ENCODE data around the gene DIPK1A. TPM values are rescaled to one million over a fixed set of nuclear protein-coding genes. Genes with fewer than 3 reads are reported as not detected.

Gene DIPK1A
- total RNA-seq, 1 donor from 2014 or later: 8.4 TPM

DNA sequence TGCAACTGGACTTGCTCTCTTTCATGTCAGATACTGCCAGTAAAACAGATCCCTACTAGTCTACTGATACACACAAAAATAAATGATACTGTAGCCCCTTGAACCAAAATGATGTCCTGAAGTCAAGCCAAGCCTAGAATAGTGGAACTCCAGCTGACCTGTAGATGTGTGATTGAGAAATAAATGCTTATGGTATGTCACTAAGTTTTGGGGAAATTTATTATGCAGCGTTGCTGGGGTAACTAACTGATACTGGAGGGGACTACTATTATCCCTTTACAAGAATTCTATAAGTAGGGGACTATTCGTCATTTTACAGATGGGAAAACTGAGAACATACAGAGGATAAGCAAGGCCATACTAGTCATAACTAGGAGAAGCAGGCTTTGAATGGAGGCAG, 73.8 kb downstream of the DIPK1A start:
- peaks cover 4% of the 10 kb centered on the region for H3K4me1 Mint-ChIP-seq (ENCODE audit: low read depth, unreplicated experiment)
- H3K4me2 ChIP-seq (ENCODE audit: low read length): no peak overlapping the region
- no peak for FAIRE-seq
- H3K79me2 ChIP-seq (ENCODE audit: insufficient read depth, low read length): no peaks in the 10 kb centered on the region
- H3K9me3 Mint-ChIP-seq (ENCODE audit: unreplicated experiment): peaks cover 8% of the 10 kb centered on the region
- H3K36me3 Mint-ChIP-seq (ENCODE audit: low read depth, unreplicated experiment): peaks cover 2% of the 10 kb centered on the region
- no peak overlapping the region for H3K4me3 Mint-ChIP-seq (ENCODE audit: unreplicated experiment)
- no peaks in the 10 kb centered on the region for H3K9me3 ChIP-seq (ENCODE audit: insufficient read depth, low read depth, low read length)
- H3K27ac Mint-ChIP-seq (ENCODE audit: unreplicated experiment): no peak overlapping the region
- DNase-seq (ENCODE audit: low read depth): no peak
- H3K27me3 Mint-ChIP-seq (ENCODE audit: low read depth, unreplicated experiment): no peaks in the 10 kb centered on the region
- no peak overlapping the region for H3K4me3 ChIP-seq (ENCODE audit: insufficient read depth, low read depth, low read length)
- H3K27ac ChIP-seq (ENCODE audit: low read depth, low read length): no peak overlapping the region
- H3K4me1 ChIP-seq (ENCODE audit: insufficient read depth, low read length): no peaks in the 10 kb centered on the region
- H2AFZ ChIP-seq (ENCODE audit: low read depth, low read length): no peak overlapping the region
- H3K9ac ChIP-seq (ENCODE audit: low read length): no peak overlapping the region
- H4K20me1 ChIP-seq (ENCODE audit: insufficient read depth, low read length): no peaks in the 10 kb centered on the region
- no peaks in the 10 kb centered on the region for H3K27me3 ChIP-seq (ENCODE audit: insufficient read depth, low read length)
- H3K36me3 ChIP-seq (ENCODE audit: insufficient read depth, low read length): no peaks in the 10 kb centered on the region
- TF ChIP-seq, protein P1, sequence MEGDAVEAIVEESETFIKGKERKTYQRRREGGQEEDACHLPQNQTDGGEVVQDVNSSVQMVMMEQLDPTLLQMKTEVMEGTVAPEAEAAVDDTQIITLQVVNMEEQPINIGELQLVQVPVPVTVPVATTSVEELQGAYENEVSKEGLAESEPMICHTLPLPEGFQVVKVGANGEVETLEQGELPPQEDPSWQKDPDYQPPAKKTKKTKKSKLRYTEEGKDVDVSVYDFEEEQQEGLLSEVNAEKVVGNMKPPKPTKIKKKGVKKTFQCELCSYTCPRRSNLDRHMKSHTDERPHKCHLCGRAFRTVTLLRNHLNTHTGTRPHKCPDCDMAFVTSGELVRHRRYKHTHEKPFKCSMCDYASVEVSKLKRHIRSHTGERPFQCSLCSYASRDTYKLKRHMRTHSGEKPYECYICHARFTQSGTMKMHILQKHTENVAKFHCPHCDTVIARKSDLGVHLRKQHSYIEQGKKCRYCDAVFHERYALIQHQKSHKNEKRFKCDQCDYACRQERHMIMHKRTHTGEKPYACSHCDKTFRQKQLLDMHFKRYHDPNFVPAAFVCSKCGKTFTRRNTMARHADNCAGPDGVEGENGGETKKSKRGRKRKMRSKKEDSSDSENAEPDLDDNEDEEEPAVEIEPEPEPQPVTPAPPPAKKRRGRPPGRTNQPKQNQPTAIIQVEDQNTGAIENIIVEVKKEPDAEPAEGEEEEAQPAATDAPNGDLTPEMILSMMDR (IDR thresholded peaks at IDR 0.05; ENCODE audit: insufficient read depth, low read depth, low read length): no peak
- no peak for TF ChIP-seq EZH2 (IDR thresholded peaks at IDR 0.05; ENCODE audit: insufficient read depth, low read length)

DNA sequence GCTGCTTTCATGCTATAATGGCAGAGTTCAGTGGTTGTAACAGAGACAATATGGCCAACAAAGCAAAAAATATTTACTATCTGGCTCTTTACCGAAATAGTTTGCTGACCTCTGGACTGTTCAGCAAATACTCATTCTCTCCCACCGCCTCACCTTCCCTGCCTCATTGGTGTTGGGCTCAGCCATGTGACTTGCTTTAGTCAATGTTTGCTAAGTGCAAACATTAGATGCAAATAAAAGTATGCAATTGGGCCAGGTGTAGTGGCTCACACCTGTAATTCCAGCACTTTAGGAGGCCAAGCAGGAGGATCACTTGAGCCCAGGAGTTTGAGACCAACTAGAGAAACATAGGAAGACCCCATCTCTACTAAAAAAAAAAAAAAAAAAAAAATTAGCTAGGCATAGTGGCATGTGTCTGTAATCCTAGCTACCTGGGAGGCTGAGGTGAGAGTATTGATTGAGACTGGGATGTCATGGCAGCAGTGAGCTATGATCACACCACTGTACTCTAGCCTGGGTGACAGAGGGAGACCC, 74.3 kb downstream of the DIPK1A start:
- H3K9me3 ChIP-seq (ENCODE audit: insufficient read depth, low read depth, low read length): no peaks in the 10 kb centered on the region
- H3K9ac ChIP-seq (ENCODE audit: low read length): no peak overlapping the region
- Mint-ChIP-seq H3K36me3 (ENCODE audit: low read depth, unreplicated experiment) (peaks cover 2% of the 10 kb centered on the region), H3K27me3 (ENCODE audit: low read depth, unreplicated experiment) (no peaks in the 10 kb centered on the region), H3K9me3 (ENCODE audit: unreplicated experiment) (peaks cover 8% of the 10 kb centered on the region), H3K27ac (ENCODE audit: unreplicated experiment) (no peak overlapping the region), H3K4me1 (ENCODE audit: low read depth, unreplicated experiment) (peaks cover 4% of the 10 kb centered on the region), H3K4me3 (ENCODE audit: unreplicated experiment) (no peak overlapping the region)
- no peaks in the 10 kb centered on the region for H3K36me3 ChIP-seq (ENCODE audit: insufficient read depth, low read length)
- no peak overlapping the region for H3K27ac ChIP-seq (ENCODE audit: low read depth, low read length)
- no peaks in the 10 kb centered on the region for H3K27me3 ChIP-seq (ENCODE audit: insufficient read depth, low read length)
- no peaks in the 10 kb centered on the region for H3K79me2 ChIP-seq (ENCODE audit: insufficient read depth, low read length)
- no peak for DNase-seq (ENCODE audit: low read depth)
- H3K4me1 ChIP-seq (ENCODE audit: insufficient read depth, low read length): no peaks in the 10 kb centered on the region
- no peak for FAIRE-seq
- no peaks in the 10 kb centered on the region for H4K20me1 ChIP-seq (ENCODE audit: insufficient read depth, low read length)
- H3K4me3 ChIP-seq (ENCODE audit: insufficient read depth, low read depth, low read length): no peak overlapping the region
- no peak overlapping the region for H3K4me2 ChIP-seq (ENCODE audit: low read length)
- no peak for TF ChIP-seq EZH2 (IDR thresholded peaks at IDR 0.05; ENCODE audit: insufficient read depth, low read length)
- TF ChIP-seq, protein P1 (IDR thresholded peaks at IDR 0.05; ENCODE audit: insufficient read depth, low read depth, low read length): no peak
- H2AFZ ChIP-seq (ENCODE audit: low read depth, low read length): no peak overlapping the region

DNA sequence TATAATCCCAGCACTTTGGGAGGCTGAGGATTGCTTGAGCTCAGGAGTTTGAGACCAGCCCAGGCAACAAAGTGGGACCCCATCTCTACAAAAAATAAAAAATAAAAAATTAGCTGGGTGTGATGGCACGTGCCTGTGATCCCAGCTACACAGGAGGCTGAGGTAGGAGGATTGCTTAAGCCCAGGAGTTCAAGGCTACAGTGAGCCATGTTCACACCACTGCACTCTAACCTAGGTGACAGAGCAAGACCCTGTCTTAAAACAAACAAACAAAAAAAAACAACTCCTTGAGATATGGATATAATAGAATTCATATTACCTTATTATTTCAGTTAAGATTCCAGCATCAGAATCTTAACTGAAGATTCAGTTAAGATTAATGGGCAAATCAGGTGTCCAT, 77.1 kb downstream of the DIPK1A start:
- no peaks in the 10 kb centered on the region for H3K27me3 Mint-ChIP-seq (ENCODE audit: low read depth, unreplicated experiment)
- Histone ChIP-seq H3K27me3 (ENCODE audit: insufficient read depth, low read length) (no peaks in the 10 kb centered on the region), H3K27ac (ENCODE audit: low read depth, low read length) (no peak overlapping the region), H2AFZ (ENCODE audit: low read depth, low read length) (no peak overlapping the region), H3K4me1 (ENCODE audit: insufficient read depth, low read length) (no peaks in the 10 kb centered on the region), H4K20me1 (ENCODE audit: insufficient read depth, low read length) (no peaks in the 10 kb centered on the region), H3K9ac (ENCODE audit: low read length) (no peak overlapping the region), H3K4me3 (ENCODE audit: insufficient read depth, low read depth, low read length) (no peak overlapping the region), H3K4me2 (ENCODE audit: low read length) (no peak overlapping the region), H3K79me2 (ENCODE audit: insufficient read depth, low read length) (no peaks in the 10 kb centered on the region), H3K36me3 (ENCODE audit: insufficient read depth, low read length) (no peaks in the 10 kb centered on the region), H3K9me3 (ENCODE audit: insufficient read depth, low read depth, low read length) (no peaks in the 10 kb centered on the region)
- FAIRE-seq (no peak), DNase-seq (ENCODE audit: low read depth) (no peak)
- H3K9me3 Mint-ChIP-seq (ENCODE audit: unreplicated experiment): peaks cover 3% of the 10 kb centered on the region
- no peak for TF ChIP-seq EZH2 (IDR thresholded peaks at IDR 0.05; ENCODE audit: insufficient read depth, low read length)
- TF ChIP-seq, protein P1 (IDR thresholded peaks at IDR 0.05; ENCODE audit: insufficient read depth, low read depth, low read length): no peak
- H3K36me3 Mint-ChIP-seq (ENCODE audit: low read depth, unreplicated experiment): no peaks in the 10 kb centered on the region
- peaks cover 4% of the 10 kb centered on the region for H3K4me1 Mint-ChIP-seq (ENCODE audit: low read depth, unreplicated experiment)
- no peak overlapping the region for H3K27ac Mint-ChIP-seq (ENCODE audit: unreplicated experiment)
- H3K4me3 Mint-ChIP-seq (ENCODE audit: unreplicated experiment): no peak overlapping the region
